Type B pancreatic cell (in vitro differentiated cells): ENCODE measurements around the gene RFLNA. TPM values are rescaled to one million over a fixed set of nuclear protein-coding genes. Genes with fewer than 3 reads are reported as not detected.
A peak's percentile ranks its signal among the peaks of the same experiment; 100 is the strongest.

Experiments
- DNase-seq: peaks from one replicate; pipeline ENCODE4 v3.0.0; 2021; ENCODE audit warnings: mixed read lengths; ENCODE audit not compliant: unreplicated experiment; ENCODE audit errors: extremely low spot score
- H3K27ac Mint-ChIP-seq: 2 replicates; pipeline ENCODE4 v1.8.0; 2021; ENCODE audit warnings: mild to moderate bottlenecking, mixed read lengths
- H3K27me3 Mint-ChIP-seq: 2 replicates; pipeline ENCODE4 v1.8.0; 2021; ENCODE audit warnings: mixed read lengths
- H3K36me3 Mint-ChIP-seq: 2 replicates; pipeline ENCODE4 v1.8.0; 2021; ENCODE audit warnings: mixed read lengths
- H3K4me1 Mint-ChIP-seq: one replicate; pipeline ENCODE4 v1.8.0; 2021; ENCODE audit warnings: mixed read lengths; ENCODE audit not compliant: unreplicated experiment
- H3K4me3 Mint-ChIP-seq: 2 replicates; pipeline ENCODE4 v1.8.0; 2021; ENCODE audit warnings: mild to moderate bottlenecking, mixed read lengths
- H3K9me3 Mint-ChIP-seq: 2 replicates; pipeline ENCODE4 v1.8.0; 2021; ENCODE audit warnings: mixed read lengths
- total RNA-seq: library from RNA; stranded (reverse); gene quantifications from 2 replicates; pipeline ENCODE4 v1.2.1, GENCODE V29; 2021; ENCODE audit warnings: low replicate concordance
- TF ChIP-seq, protein P1 (sequence below): fragments of 200-600 bp; sonication (generic); conservative IDR thresholded peaks from 2 replicates; pipeline ENCODE4 v1.5.0; 2021; ENCODE audit warnings: antibody characterized with exemption, mild to moderate bottlenecking

RFLNA gene
- total RNA-seq, 1 donor from 2014 or later: 57.4 TPM

DNA sequence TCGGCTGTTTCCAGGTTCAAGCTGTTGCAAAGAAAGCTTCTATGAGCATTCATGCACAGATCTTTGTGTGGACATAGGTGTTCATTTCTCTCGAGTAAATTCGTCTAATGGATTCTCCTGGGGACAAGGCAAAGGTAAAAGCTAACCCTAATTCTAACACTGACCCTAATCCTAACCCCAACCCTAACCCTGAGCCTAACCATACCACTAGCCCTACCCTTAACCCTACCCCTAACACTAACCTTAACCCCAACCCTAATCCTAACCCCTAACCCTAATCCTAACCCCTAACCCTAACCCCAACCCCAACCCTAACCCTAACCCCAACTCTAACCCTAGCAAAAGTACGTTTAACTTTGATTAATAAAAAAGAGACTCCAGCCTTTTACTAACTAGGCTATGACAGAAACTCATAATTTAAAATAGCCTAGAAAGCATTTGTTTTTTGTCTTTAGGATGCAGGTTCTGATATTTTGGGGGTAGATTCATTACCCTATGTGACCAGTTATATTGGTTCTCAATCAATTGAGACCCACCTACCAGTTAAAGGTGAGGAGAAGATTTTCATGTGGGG, 27.6 kb upstream of the RFLNA start:
- Mint-ChIP-seq H3K27ac (no peak overlapping the region), H3K4me3 (no peak overlapping the region), H3K9me3 (peaks cover 13% of the 10 kb centered on the region), H3K27me3 (peaks cover 7% of the 10 kb centered on the region), H3K4me1 (peaks cover 19% of the 10 kb centered on the region), H3K36me3 (no peaks in the 10 kb centered on the region)
- DNase-seq: no peak
- TF ChIP-seq, protein P1, sequence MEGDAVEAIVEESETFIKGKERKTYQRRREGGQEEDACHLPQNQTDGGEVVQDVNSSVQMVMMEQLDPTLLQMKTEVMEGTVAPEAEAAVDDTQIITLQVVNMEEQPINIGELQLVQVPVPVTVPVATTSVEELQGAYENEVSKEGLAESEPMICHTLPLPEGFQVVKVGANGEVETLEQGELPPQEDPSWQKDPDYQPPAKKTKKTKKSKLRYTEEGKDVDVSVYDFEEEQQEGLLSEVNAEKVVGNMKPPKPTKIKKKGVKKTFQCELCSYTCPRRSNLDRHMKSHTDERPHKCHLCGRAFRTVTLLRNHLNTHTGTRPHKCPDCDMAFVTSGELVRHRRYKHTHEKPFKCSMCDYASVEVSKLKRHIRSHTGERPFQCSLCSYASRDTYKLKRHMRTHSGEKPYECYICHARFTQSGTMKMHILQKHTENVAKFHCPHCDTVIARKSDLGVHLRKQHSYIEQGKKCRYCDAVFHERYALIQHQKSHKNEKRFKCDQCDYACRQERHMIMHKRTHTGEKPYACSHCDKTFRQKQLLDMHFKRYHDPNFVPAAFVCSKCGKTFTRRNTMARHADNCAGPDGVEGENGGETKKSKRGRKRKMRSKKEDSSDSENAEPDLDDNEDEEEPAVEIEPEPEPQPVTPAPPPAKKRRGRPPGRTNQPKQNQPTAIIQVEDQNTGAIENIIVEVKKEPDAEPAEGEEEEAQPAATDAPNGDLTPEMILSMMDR: no peak

DNA sequence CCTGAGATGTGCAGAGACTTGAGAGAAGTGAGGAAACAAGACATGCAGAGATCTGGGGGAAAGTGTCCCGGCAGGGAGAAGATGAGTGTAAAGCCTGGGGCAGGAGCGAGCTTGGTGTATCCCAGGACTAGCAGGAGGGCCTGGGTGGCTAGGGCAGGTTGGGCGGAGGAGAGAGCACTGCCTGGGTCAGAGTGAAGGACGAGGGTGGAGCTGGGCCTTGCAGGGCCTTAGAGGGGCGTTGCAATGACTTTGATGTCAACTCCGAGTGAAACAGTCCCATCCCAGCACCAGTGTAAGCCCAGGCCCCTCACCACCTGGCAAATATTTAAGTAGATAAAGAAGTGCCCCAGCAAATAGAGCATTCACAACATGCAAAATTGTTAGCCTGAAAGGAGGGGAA, 24.2 kb upstream of the RFLNA start:
- Mint-ChIP-seq H3K36me3 (no peaks in the 10 kb centered on the region), H3K4me3 (no peak overlapping the region), H3K27me3 (peaks cover 4% of the 10 kb centered on the region), H3K4me1 (peaks cover 20% of the 10 kb centered on the region), H3K9me3 (peaks cover 13% of the 10 kb centered on the region), H3K27ac (no peak overlapping the region)
- TF ChIP-seq, protein P1: no peak
- no peak for DNase-seq

DNA sequence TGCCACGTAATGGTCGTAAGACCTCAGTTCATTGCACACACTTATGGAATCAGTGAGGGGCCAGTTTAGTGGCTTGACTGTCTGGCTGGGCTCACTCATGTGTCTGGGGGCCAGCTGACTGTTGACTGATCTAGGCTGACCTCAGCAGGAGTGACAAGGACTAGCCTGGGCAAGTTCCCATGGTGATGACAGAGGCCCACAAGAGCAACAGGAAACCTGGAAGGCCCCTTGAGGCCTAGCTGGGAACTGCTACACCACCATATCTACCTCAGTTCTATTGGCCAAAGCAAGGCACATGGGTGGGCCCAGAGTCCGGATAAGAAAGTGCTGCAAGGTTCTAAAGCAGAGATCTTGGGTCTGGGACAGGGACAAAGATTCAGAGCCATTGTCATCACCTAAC, 21.3 kb upstream of the RFLNA start:
- TF ChIP-seq, protein P1: peak; percentile 68
- DNase-seq: no peak
- Mint-ChIP-seq H3K4me3 (no peak overlapping the region), H3K27ac (no peak overlapping the region), H3K27me3 (no peaks in the 10 kb centered on the region), H3K4me1 (peaks cover 27% of the 10 kb centered on the region), H3K9me3 (peaks cover 2% of the 10 kb centered on the region), H3K36me3 (no peaks in the 10 kb centered on the region)

DNA sequence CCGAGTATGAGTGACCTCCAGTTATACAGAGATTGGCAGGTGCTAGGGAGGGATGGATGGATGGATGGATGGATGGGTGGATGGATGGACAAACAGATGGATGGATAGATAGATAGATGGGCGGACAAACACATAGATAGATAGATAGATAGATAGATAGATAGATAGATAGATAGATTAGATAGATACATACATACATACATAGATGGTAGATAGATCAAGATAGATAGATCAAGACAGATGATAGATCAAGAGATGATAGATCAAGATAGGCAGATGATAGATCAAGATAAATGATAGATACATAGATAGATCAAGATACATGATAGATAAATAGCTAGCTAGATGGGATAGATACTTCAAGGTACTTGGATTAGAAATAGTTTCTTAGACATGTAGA, 18.6 kb upstream of the RFLNA start:
- peaks cover 31% of the 10 kb centered on the region for H3K4me1 Mint-ChIP-seq
- no peak overlapping the region for H3K4me3 Mint-ChIP-seq
- TF ChIP-seq, protein P1: no peak
- H3K27me3 Mint-ChIP-seq: no peaks in the 10 kb centered on the region
- no peak overlapping the region for H3K27ac Mint-ChIP-seq
- DNase-seq: no peak
- H3K9me3 Mint-ChIP-seq: peaks cover 3% of the 10 kb centered on the region
- no peaks in the 10 kb centered on the region for H3K36me3 Mint-ChIP-seq

DNA sequence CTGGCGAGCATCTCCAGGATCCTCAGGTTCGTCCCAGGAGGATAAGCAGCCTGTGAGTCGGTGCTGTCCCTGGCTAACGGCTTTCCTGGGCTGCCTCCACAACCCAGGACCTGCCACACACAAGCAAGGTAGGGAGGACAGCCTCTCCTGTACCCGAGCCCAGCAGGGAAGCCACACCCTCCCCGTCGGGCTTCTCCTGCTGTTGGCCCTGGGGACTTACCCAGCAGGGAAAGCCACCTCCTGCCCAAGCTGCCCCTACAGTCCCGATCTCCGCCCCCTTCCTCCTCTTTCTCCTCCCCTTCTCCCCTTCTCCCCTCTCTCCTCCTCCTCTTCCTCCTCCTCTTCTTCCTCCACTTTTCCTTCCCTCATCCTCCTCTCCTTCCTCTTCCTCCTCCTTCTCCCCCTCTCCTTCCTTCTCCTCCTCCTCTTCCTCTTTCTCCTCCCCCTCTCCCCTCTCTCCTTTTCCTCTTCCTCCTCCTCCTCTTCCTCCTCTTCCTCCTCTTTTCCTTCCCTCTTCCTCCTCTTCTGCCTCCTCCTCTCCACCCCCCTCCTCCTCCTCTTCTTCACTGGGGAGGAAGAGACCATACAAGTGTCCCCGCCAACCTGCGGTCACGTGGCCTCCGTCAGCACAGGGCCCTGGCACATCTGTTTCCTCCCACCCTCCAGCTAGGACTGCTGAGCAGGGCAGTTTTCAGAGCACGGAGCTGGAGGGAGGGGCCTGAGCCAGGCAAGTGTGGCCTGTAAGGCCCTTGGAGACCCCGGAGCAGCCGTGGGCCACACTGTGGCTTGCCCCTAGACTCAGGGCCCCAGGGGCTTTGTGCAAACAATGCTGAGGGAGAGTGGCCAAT, 17.3 kb upstream of the RFLNA start:
- H3K4me3 Mint-ChIP-seq: no peak overlapping the region
- H3K4me1 Mint-ChIP-seq: peaks cover 26% of the 10 kb centered on the region

More for the DNA sequence above, 17.3 kb upstream of the RFLNA start:
- Mint-ChIP-seq H3K9me3 (peaks cover 4% of the 10 kb centered on the region), H3K36me3 (no peaks in the 10 kb centered on the region), H3K27me3 (no peaks in the 10 kb centered on the region), H3K27ac (peak overlapping the region; percentile 10)
- TF ChIP-seq, protein P1: no peak
- DNase-seq: no peak
